ENCODE results near the gene JMJD8.

Gene JMJD8

DNA sequence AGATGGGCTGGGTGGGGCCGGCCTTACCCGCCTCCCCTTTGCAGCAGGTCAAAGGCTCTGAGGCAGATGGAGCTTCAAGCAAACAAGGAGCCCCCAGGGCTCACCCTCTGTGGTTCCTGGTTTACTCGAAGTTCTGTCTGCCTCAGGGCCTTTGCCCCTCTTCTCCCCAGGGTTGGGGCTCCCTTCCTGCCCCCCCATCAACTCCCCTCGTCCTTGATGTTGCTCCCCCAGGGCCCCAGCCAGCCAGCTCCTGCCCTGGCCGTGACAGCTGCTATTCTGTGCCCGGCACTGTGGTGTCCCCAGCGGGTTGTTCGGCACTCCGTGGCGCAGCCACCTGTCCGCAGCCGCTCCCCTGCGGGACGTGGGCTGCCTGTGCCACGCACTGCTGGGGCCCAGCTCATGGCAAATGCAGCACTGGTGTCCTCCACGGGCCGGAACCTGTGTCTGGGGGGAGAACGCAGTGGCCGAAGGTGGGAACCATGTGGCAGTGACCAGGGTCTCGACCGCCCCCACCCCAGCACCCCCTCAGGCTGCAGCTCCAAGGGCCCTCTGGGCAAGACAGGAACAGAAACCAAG is 26.5 kb upstream of the JMJD8 start:
- H3K9ac ChIP-seq: no peak overlapping the region
- no peaks in the 10 kb centered on the region for H3K79me2 ChIP-seq (ENCODE audit: insufficient read depth, low read depth)
- TF ChIP-seq, protein P1, sequence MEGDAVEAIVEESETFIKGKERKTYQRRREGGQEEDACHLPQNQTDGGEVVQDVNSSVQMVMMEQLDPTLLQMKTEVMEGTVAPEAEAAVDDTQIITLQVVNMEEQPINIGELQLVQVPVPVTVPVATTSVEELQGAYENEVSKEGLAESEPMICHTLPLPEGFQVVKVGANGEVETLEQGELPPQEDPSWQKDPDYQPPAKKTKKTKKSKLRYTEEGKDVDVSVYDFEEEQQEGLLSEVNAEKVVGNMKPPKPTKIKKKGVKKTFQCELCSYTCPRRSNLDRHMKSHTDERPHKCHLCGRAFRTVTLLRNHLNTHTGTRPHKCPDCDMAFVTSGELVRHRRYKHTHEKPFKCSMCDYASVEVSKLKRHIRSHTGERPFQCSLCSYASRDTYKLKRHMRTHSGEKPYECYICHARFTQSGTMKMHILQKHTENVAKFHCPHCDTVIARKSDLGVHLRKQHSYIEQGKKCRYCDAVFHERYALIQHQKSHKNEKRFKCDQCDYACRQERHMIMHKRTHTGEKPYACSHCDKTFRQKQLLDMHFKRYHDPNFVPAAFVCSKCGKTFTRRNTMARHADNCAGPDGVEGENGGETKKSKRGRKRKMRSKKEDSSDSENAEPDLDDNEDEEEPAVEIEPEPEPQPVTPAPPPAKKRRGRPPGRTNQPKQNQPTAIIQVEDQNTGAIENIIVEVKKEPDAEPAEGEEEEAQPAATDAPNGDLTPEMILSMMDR (conservative IDR thresholded peaks at IDR 0.05; ENCODE audit: low read depth, low read length): no peak
- no peaks in the 10 kb centered on the region for H4K20me1 ChIP-seq (ENCODE audit: insufficient read depth)
- H2AFZ ChIP-seq (ENCODE audit: low read depth): no peak overlapping the region
- H3K4me2 ChIP-seq: no peak overlapping the region
- peaks cover 84% of the 10 kb centered on the region for H3K27me3 ChIP-seq (ENCODE audit: insufficient read depth, low read depth)
- peaks cover 27% of the 10 kb centered on the region for H3K4me1 ChIP-seq (ENCODE audit: low read depth, poor library complexity, severe bottlenecking)
- no peak overlapping the region for H3K27ac ChIP-seq
- no peak overlapping the region for H3K4me3 ChIP-seq (IDR thresholded peaks at IDR 0.05; ENCODE audit: insufficient read depth, low read depth, low read length)
- no peaks in the 10 kb centered on the region for H3K36me3 ChIP-seq (ENCODE audit: insufficient read depth)

DNA sequence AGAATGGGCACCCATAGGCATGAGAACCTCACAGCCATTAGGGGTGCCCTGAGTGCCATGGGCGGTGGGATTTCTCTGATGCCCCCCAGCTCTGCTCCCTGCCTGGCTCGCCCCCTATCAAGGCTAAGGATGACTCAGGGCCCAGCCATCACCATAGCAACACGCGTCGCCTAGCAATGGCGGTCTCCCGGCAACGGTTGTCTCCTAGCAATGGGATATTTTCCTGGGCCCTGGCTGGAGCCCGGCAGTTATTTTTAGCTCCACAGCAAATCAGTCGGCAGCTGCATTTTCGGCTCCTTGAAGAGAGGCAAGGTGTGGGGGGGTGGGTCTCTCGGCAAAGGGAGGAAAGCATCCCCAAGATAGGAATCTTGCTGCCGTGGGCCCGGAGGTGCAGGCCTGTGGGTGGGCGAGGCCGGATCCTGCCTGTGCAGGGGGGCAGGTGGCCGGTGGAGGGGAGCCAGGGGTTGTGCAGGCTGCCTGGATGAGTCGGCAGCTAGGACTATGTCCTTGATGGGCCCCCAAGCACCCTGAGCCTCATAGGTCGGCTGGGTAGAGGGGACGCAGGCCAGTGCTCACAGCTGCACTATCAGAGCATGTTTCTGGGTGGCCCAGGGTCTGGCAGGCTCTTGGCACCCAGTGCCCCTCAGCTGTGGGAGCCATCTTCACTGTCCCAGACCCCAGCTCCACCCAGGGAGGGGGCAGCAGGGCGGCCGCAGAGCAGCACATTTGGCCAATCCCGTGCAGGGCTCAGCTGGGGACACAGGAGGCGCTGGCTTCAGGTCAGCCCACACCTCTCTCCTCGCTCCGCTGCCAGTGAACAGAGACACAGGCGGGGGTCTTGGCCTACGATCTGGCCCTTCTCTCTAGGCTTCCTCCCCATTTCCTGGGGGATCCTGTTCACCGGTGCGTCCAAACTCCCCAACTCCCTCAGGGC is 25.7 kb upstream of the JMJD8 start:
- Histone ChIP-seq H3K4me3 (IDR thresholded peaks at IDR 0.05; ENCODE audit: insufficient read depth, low read depth, low read length) (no peak overlapping the region), H3K4me1 (ENCODE audit: low read depth, poor library complexity, severe bottlenecking) (peaks cover 27% of the 10 kb centered on the region), H3K27me3 (ENCODE audit: insufficient read depth, low read depth) (peaks cover 87% of the 10 kb centered on the region), H3K9ac (no peak overlapping the region), H3K79me2 (ENCODE audit: insufficient read depth, low read depth) (no peaks in the 10 kb centered on the region), H2AFZ (ENCODE audit: low read depth) (no peak overlapping the region), H3K36me3 (ENCODE audit: insufficient read depth) (no peaks in the 10 kb centered on the region), H3K4me2 (no peak overlapping the region), H3K27ac (no peak overlapping the region), H4K20me1 (ENCODE audit: insufficient read depth) (no peaks in the 10 kb centered on the region)
- TF ChIP-seq, protein P1 (conservative IDR thresholded peaks at IDR 0.05; ENCODE audit: low read depth, low read length): no peak

DNA sequence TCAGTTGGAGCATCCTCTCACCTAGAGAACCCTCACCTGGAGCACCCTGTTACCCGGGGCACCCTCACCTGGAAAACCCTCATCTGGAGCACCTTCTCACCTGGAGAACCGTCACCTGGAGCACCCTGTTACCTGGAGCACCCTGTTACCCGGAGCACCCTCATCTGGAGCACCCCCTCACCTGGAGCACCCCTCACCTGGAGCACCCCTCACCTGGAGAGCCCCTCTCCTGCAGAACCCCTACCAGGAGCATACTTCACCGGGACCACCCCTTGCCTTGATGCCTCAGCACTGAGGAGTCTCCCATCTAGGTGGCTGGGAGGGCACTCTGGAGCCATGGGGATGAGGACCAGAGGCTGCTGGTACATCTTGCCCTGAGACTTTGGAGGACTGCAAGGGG is 24.8 kb upstream of the JMJD8 start:
- no peak overlapping the region for H3K4me2 ChIP-seq
- no peak overlapping the region for H2AFZ ChIP-seq (ENCODE audit: low read depth)
- no peaks in the 10 kb centered on the region for H3K79me2 ChIP-seq (ENCODE audit: insufficient read depth, low read depth)
- no peaks in the 10 kb centered on the region for H4K20me1 ChIP-seq (ENCODE audit: insufficient read depth)
- H3K27ac ChIP-seq: no peak overlapping the region
- no peaks in the 10 kb centered on the region for H3K36me3 ChIP-seq (ENCODE audit: insufficient read depth)
- TF ChIP-seq, protein P1 (conservative IDR thresholded peaks at IDR 0.05; ENCODE audit: low read depth, low read length): no peak
- H3K4me3 ChIP-seq (IDR thresholded peaks at IDR 0.05; ENCODE audit: insufficient read depth, low read depth, low read length): no peak overlapping the region
- H3K9ac ChIP-seq: no peak overlapping the region
- H3K4me1 ChIP-seq (ENCODE audit: low read depth, poor library complexity, severe bottlenecking): peaks cover 21% of the 10 kb centered on the region
- peaks cover 88% of the 10 kb centered on the region for H3K27me3 ChIP-seq (ENCODE audit: insufficient read depth, low read depth)

DNA sequence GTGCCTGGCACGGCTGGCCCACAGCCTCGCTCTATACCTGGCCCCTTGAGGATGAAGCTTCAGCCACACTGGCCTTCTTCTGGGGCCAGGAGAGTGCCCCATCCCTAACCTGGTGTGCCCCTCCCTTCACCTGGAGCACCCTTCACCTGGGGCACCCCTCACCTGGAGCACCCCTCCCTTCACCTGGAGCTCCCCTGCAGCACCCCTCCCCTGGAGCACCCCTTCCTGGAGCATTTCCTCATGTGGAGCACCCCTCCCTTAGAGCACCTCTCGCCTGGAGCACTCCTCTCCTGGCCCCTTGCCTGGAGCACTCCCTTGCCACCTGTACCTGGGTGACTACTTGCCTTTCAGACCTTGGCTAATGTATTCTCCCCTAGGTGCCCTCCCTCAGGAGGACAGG is 23.9 kb upstream of the JMJD8 start:
- TF ChIP-seq, protein P1 (conservative IDR thresholded peaks at IDR 0.05; ENCODE audit: low read depth, low read length): no peak
- Histone ChIP-seq H2AFZ (ENCODE audit: low read depth) (no peak overlapping the region), H3K4me2 (no peak overlapping the region), H4K20me1 (ENCODE audit: insufficient read depth) (no peaks in the 10 kb centered on the region), H3K9ac (no peak overlapping the region), H3K36me3 (ENCODE audit: insufficient read depth) (no peaks in the 10 kb centered on the region), H3K4me3 (IDR thresholded peaks at IDR 0.05; ENCODE audit: insufficient read depth, low read depth, low read length) (no peak overlapping the region), H3K27ac (no peak overlapping the region), H3K27me3 (ENCODE audit: insufficient read depth, low read depth) (peaks cover 88% of the 10 kb centered on the region), H3K79me2 (ENCODE audit: insufficient read depth, low read depth) (no peaks in the 10 kb centered on the region), H3K4me1 (ENCODE audit: low read depth, poor library complexity, severe bottlenecking) (peaks cover 21% of the 10 kb centered on the region)
